Activated CD8-positive, alpha-beta memory T cell treated with anti-CD3 and anti-CD28 coated beads for 24 hours (primary cell): ENCODE results near the gene TTLL11.

ENCODE experiments used
- DNase-seq: peaks from one replicate; pipeline ENCODE4 v3.0.0-alpha.2; 2020

Gene TTLL11

GRCh38 chr9:121962421-121962820 lies 130.7 kb downstream of the TTLL11 start:
- DNase-seq = no peak

DNA sequence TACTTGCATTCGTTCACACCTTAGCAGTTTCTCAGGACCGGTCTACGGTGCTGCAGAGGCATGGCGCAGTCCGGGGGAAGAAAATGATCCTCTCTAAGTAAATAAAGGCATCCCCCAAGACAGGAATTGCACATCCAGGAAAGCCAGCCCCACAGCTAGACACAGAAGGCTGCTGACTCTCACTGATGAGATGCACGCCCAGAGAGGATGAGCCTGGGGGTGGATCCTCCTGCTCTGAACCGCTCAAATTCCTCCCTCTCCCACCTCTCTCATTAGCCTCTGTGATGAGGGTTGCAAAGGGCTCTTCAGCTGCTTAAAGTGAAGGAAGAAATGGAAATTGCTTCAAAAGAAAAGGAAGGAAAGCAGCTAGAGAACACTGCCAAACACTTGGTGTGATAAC lies 132.4 kb downstream of the TTLL11 start:
- no peak for DNase-seq

DNA sequence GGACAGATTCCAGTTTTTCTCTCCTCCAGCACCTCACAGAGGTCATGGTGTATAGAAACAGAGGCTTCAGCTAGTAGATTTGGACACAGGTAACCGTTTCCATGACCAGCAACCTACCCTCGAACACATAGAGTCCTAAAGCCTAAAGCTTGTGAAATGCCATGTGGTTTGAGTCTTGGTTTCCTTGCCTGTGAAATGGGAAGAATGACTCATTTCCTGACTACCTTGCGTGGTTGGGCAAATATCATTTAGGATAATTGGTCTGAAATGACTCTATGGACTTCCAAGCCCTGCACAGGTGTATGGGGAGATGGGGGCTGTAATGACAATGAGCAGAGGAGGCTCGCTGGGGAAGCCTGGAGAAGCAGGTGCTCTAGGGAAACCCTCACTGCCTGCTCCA lies 134.6 kb downstream of the TTLL11 start:
- DNase-seq = no peak

- DNase-seq = no peak
These were observed 136.3 kb downstream of the TTLL11 start for GRCh38 chr9:121956808-121957207.

DNA sequence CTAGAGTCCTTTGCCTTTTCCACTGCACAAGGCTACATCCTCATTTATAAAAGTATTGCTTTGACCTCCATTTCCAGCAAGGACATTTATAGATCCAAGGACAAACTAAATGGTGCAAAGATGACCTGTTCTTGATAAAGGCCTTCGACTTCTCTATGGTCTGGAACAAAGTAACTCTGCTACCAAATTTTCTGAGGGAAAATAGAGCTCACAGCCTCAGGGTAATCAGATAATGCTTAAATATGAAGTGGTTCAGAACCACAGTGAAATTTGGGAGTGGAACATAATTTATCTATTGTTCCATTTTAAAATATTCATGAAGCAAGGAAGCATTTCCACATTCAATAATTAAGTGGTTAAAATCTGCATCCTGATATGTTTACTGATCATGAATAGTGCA lies 137.5 kb downstream of the TTLL11 start:
- DNase-seq = no peak

DNA sequence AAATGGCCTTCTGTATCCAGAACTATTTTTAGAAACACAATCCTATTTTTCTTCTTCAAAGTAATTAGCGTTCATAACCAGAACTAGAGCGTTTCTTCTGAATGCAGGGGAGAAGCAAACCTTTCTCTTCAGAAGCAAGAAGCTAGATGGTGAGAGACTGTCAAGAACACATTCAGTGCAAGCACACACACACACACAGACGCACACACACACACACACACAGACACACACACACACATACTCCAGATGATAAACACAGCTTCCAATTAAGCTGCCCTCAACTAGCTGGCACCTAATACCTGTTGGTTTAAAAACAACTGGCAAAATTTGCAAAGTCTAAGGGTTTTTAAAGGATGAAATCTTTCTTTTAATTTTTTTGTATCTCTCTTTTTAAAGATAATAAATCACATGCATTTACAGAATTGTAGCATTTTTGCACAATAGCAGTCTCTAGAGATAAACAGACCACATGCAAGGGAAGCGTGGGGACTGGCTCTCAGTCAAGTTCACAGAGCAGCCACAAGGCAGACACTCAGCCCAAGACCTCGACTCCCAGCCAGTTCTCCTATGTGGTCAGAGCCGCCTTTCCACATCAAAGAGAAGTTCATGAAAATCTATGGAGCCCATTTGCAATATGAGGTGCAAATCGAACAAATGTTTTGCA lies 138.5 kb downstream of the TTLL11 start:
- DNase-seq = no peak

- no peak for DNase-seq
These were observed 140.5 kb downstream of the TTLL11 start for GRCh38 chr9:121952611-121953010.

- DNase-seq = no peak
These were observed 142.2 kb downstream of the TTLL11 start for GRCh38 chr9:121950866-121951265.

- DNase-seq = no peak
These were observed 142.7 kb downstream of the TTLL11 start for GRCh38 chr9:121950441-121950840.

DNA sequence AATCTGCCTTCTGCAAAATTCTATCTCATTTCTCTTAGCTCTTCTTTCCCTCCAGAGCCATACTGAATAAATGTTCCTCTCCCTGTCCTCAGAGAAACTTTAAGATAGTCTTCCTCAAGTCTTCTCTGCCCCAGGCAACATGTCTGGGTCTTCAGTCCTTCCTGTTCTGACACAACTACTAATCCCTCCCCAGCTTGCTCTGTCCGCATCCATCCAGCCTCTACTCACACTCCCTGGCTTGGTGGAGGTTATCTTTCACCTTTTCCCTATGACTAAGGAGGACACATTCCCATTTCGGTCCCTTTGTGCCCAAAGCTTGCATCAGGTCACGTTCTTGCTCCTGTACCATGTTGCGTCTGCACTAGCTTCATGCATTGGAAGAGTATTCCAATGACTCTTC lies 143.3 kb downstream of the TTLL11 start:
- DNase-seq = no peak

DNA sequence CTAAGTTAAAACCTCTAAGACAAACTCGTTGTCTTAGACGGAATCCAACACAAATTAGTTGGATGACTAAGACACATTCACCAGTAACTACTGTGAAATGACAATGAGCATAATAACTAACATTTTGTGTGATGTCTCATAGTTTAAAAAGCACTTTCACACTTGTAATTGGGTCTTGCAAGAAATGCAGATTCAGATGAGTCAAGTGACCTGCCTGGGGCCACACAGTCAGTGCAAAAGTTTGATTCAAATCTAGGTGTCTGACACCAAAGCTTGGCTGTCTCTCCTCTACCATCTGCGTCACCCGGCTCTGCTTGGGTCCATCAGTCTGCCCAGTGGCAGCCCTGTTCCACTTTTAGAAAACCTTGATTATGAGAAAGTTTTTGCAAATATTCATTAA lies 143.7 kb downstream of the TTLL11 start:
- DNase-seq = no peak

- DNase-seq = no peak
These were observed 145.3 kb downstream of the TTLL11 start for GRCh38 chr9:121947775-121948174.

GRCh38 chr9:121946465-121946864 lies 146.6 kb downstream of the TTLL11 start:
- DNase-seq = no peak

DNA sequence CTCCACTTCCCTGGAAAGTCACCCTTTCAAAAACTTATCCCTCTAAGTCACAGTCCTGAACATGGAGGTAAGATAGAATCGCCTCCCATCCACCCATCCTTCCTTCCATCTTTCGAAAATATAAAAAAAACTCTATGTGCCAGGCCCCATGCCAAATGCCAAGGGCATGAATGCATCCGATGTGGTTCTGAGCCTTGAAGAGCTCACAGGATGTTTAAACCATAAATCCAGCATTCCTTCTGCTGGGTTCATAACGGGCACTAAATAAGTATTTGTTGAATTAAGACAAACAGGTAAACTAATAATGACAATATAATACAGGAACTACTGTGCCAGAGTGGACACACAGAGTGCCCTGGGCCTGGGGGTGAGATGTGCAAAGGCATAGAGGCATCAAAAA lies 147.3 kb downstream of the TTLL11 start:
- no peak for DNase-seq

GRCh38 chr9:121945281-121945680 lies 147.8 kb downstream of the TTLL11 start:
- DNase-seq = no peak

DNA sequence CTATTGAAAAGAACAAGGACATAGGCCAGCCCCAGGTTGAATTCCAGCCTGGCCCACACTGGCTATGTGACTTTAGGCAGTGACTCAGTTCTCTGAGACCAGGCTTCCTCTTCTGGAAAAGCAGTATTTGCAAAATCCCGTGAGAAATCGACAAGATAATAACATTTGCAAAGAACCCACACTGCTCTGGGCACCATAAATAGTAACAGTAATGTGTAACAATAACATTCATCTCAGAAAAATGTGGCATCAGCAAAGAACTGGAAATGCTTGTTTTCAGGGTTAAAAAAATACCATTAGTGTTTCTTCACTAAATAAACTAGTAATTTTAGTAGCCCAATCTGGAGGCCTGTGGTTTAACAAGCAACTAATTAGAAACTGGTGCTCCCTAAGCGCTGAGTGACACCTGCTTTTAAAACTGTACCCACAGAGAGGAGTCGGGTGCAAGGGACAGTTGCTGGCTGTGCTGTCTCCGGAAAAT lies 148.4 kb downstream of the TTLL11 start:
- DNase-seq = no peak

- DNase-seq = no peak
These were observed 149.6 kb downstream of the TTLL11 start for GRCh38 chr9:121943463-121943862.

- DNase-seq = no peak
These were observed 150.2 kb downstream of the TTLL11 start for GRCh38 chr9:121942866-121943382.

GRCh38 chr9:121942313-121942712 lies 150.8 kb downstream of the TTLL11 start:
- DNase-seq = no peak

- DNase-seq = no peak
These were observed 153.5 kb downstream of the TTLL11 start for GRCh38 chr9:121939643-121940042.

DNA sequence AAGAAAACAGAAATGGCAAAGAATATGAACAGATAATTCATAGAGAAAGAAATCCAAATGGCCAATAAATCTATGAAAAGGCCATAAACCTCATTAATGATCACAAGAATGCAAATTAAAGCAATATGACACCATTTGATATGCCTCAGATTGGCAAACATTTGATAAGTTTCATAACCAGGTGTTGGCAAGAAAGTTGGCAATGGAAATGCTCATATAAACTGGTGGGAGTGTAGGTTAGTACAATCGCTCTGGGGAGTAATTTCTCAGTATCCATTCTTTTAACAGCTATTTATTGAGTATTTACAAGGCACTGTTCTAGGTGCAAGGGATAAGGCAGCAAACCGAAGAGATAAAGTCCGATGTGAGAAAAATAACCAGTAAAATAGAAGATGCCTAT lies 154.5 kb downstream of the TTLL11 start:
- DNase-seq = no peak

DNA sequence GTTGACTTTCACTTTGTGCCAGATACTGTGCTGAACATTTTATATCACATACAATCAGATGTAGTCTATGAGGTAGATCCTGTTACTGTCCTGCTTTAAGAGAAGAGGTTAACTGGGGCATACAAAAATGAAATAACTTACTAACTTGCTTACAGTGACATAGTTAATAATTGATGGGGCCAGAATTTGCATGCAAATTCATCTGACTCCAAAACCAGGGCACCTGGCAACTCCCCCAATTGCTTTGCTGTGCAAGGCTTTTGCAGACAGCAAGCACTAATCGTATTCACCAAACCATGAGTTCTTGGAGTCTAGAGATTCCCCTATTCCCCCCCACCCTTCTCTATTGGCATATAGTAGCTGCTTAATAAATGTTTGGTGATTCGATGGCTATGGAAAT lies 155.9 kb downstream of the TTLL11 start:
- no peak for DNase-seq

DNA sequence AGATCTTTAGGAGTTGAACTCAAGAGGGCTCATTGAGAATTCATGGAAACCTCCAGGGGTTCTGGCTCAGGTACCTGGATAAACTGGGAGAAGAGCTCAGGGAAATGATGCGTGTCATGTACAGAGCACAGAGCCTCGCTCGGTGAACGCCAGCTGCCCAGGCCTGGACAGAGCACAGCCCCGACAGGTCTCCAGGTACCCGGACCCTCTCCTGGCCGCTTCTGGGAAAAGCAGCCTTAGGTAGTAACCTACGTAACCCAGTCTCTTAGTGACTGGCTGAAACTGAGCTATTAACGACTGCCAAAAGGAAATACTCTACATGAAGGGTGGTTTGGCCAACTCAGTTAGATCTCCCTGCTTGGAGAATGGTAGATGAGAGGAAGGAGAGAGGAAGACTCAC lies 157.4 kb downstream of the TTLL11 start:
- DNase-seq = no peak

DNA sequence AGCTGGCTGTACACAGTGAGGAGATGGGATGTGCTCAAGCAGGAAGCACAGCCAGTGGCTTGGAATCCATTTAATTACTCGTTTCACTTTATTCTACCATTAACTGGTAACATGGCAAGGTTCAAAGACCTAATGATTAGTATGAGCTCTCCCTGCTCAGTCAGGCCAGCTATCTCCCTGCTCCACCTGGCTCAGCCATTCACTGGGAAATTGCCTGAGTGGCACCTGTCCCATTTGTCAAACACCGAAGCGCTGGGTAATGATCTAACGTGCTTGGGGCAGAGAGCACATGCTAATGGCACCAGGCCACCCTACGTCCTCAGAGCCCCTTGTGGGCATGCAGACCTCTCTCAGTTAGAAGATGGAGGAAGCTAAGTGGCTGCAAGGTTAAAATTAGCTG lies 162.2 kb downstream of the TTLL11 start:
- no peak for DNase-seq
